ENCODE data around the gene ABCG1.

Gene ABCG1

GRCh38 chr21:42301371-42302075 lies 82.6 kb downstream of the ABCG1 start:
- Histone ChIP-seq H3K36me3 (ENCODE audit: insufficient read depth, low read length) (no peaks in the 10 kb centered on the region), H3K4me3 (ENCODE audit: low read length) (no peak overlapping the region), H3K9me3 (replicated peaks; ENCODE audit: low read length) (no peaks in the 10 kb centered on the region), H3K27me3 (ENCODE audit: control insufficient read depth, insufficient read depth, low read length) (peaks cover 21% of the 10 kb centered on the region), H3K4me2 (ENCODE audit: low read length) (no peak overlapping the region), H3K9ac (ENCODE audit: low read depth, low read length) (no peak overlapping the region), H3K4me1 (ENCODE audit: control insufficient read depth, insufficient read depth, low read length) (no peaks in the 10 kb centered on the region)

- H3K4me3 ChIP-seq (ENCODE audit: low read length): no peak overlapping the region
- H3K9me3 ChIP-seq (replicated peaks; ENCODE audit: low read length): no peaks in the 10 kb centered on the region
- no peak overlapping the region for H3K4me2 ChIP-seq (ENCODE audit: low read length)
- H3K9ac ChIP-seq (ENCODE audit: low read depth, low read length): no peak overlapping the region
- H3K27me3 ChIP-seq (ENCODE audit: control insufficient read depth, insufficient read depth, low read length): peaks cover 24% of the 10 kb centered on the region
- H3K36me3 ChIP-seq (ENCODE audit: insufficient read depth, low read length): no peaks in the 10 kb centered on the region
- no peaks in the 10 kb centered on the region for H3K4me1 ChIP-seq (ENCODE audit: control insufficient read depth, insufficient read depth, low read length)
Observed at GRCh38 chr21:42302076-42302650, 83.2 kb downstream of the ABCG1 start.

GRCh38 chr21:42302794-42303193 lies 83.9 kb downstream of the ABCG1 start:
- no peaks in the 10 kb centered on the region for H3K4me1 ChIP-seq (ENCODE audit: control insufficient read depth, insufficient read depth, low read length)
- H3K36me3 ChIP-seq (ENCODE audit: insufficient read depth, low read length): no peaks in the 10 kb centered on the region
- H3K4me2 ChIP-seq (ENCODE audit: low read length): no peak overlapping the region

GRCh38 chr21:42303443-42303842 lies 84.5 kb downstream of the ABCG1 start:
- H3K4me2 ChIP-seq (ENCODE audit: low read length): no peak overlapping the region
- H3K27me3 ChIP-seq (ENCODE audit: control insufficient read depth, insufficient read depth, low read length): peaks cover 21% of the 10 kb centered on the region
- no peak overlapping the region for H3K4me3 ChIP-seq (ENCODE audit: low read length)
- no peaks in the 10 kb centered on the region for H3K9me3 ChIP-seq (replicated peaks; ENCODE audit: low read length)
- H3K4me1 ChIP-seq (ENCODE audit: control insufficient read depth, insufficient read depth, low read length): no peaks in the 10 kb centered on the region
- no peaks in the 10 kb centered on the region for H3K36me3 ChIP-seq (ENCODE audit: insufficient read depth, low read length)
- no peak overlapping the region for H3K9ac ChIP-seq (ENCODE audit: low read depth, low read length)

More at GRCh38 chr21:42302794-42303193, 83.9 kb downstream of the ABCG1 start:
- H3K27me3 ChIP-seq (ENCODE audit: control insufficient read depth, insufficient read depth, low read length): peaks cover 24% of the 10 kb centered on the region
- no peak overlapping the region for H3K4me3 ChIP-seq (ENCODE audit: low read length)
- H3K9me3 ChIP-seq (replicated peaks; ENCODE audit: low read length): no peaks in the 10 kb centered on the region
- no peak overlapping the region for H3K9ac ChIP-seq (ENCODE audit: low read depth, low read length)

- Histone ChIP-seq H3K4me1 (ENCODE audit: control insufficient read depth, insufficient read depth, low read length) (no peaks in the 10 kb centered on the region), H3K4me2 (ENCODE audit: low read length) (no peak overlapping the region), H3K36me3 (ENCODE audit: insufficient read depth, low read length) (no peaks in the 10 kb centered on the region), H3K27me3 (ENCODE audit: control insufficient read depth, insufficient read depth, low read length) (peaks cover 25% of the 10 kb centered on the region), H3K9ac (ENCODE audit: low read depth, low read length) (no peak overlapping the region), H3K4me3 (ENCODE audit: low read length) (no peak overlapping the region), H3K9me3 (replicated peaks; ENCODE audit: low read length) (no peaks in the 10 kb centered on the region)
Observed at GRCh38 chr21:42304556-42305454, 85.9 kb downstream of the ABCG1 start.

GRCh38 chr21:42305707-42306147 lies 86.8 kb downstream of the ABCG1 start:
- no peak overlapping the region for H3K9ac ChIP-seq (ENCODE audit: low read depth, low read length)
- no peak overlapping the region for H3K4me2 ChIP-seq (ENCODE audit: low read length)
- H3K4me1 ChIP-seq (ENCODE audit: control insufficient read depth, insufficient read depth, low read length): no peaks in the 10 kb centered on the region
- H3K4me3 ChIP-seq (ENCODE audit: low read length): no peak overlapping the region
- H3K36me3 ChIP-seq (ENCODE audit: insufficient read depth, low read length): no peaks in the 10 kb centered on the region
- H3K9me3 ChIP-seq (replicated peaks; ENCODE audit: low read length): no peaks in the 10 kb centered on the region
- H3K27me3 ChIP-seq (ENCODE audit: control insufficient read depth, insufficient read depth, low read length): peaks cover 33% of the 10 kb centered on the region

DNA sequence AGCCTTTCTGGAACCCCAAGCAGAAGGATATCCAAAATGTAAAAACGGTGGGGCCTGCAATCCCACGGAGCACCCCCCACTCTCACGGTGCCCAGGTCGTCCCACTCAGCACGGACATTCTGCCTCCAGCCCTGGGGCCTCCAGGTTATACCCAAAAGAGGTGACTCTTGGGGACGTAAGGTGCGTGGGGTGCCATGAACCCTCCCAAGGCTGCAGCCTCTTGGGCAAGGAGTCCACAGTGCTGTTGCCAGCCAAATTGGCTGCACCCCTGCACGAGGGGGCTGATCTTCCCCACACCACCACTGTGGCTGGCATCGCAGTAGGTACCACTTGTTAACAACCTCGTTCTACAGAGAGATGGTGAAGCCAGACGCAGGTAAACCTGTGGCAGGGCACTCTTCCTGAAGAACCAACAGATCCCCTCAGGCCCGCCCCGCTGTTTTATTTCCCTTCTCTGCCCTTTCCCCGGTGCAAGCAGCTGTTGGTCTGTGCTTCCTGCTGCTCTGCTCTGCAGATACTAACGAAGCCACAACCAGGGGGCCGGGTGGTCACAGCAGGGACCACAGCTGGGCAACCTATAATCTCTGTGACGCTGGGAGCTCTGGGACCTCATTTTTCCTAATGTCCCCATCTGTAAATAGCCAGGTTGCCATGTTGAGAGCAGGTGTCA lies 87.6 kb downstream of the ABCG1 start:
- H3K9ac ChIP-seq (ENCODE audit: low read depth, low read length): no peak overlapping the region
- H3K4me1 ChIP-seq (ENCODE audit: control insufficient read depth, insufficient read depth, low read length): no peaks in the 10 kb centered on the region
- H3K27me3 ChIP-seq (ENCODE audit: control insufficient read depth, insufficient read depth, low read length): peaks cover 36% of the 10 kb centered on the region
- no peak overlapping the region for H3K4me3 ChIP-seq (ENCODE audit: low read length)
- no peaks in the 10 kb centered on the region for H3K36me3 ChIP-seq (ENCODE audit: insufficient read depth, low read length)
- no peaks in the 10 kb centered on the region for H3K9me3 ChIP-seq (replicated peaks; ENCODE audit: low read length)
- H3K4me2 ChIP-seq (ENCODE audit: low read length): no peak overlapping the region

- no peak overlapping the region for H3K4me2 ChIP-seq (ENCODE audit: low read length)
- no peaks in the 10 kb centered on the region for H3K36me3 ChIP-seq (ENCODE audit: insufficient read depth, low read length)
- H3K9me3 ChIP-seq (replicated peaks; ENCODE audit: low read length): no peaks in the 10 kb centered on the region
- no peaks in the 10 kb centered on the region for H3K4me1 ChIP-seq (ENCODE audit: control insufficient read depth, insufficient read depth, low read length)
- H3K27me3 ChIP-seq (ENCODE audit: control insufficient read depth, insufficient read depth, low read length): peaks cover 39% of the 10 kb centered on the region
- H3K9ac ChIP-seq (ENCODE audit: low read depth, low read length): no peak overlapping the region
- H3K4me3 ChIP-seq (ENCODE audit: low read length): no peak overlapping the region
Observed at GRCh38 chr21:42307106-42307505, 88.2 kb downstream of the ABCG1 start.

GRCh38 chr21:42308161-42308913 lies 89.4 kb downstream of the ABCG1 start:
- no peaks in the 10 kb centered on the region for H3K36me3 ChIP-seq (ENCODE audit: insufficient read depth, low read length)
- no peak overlapping the region for H3K4me3 ChIP-seq (ENCODE audit: low read length)
- H3K27me3 ChIP-seq (ENCODE audit: control insufficient read depth, insufficient read depth, low read length): peaks cover 38% of the 10 kb centered on the region
- no peak overlapping the region for H3K9ac ChIP-seq (ENCODE audit: low read depth, low read length)
- H3K9me3 ChIP-seq (replicated peaks; ENCODE audit: low read length): no peaks in the 10 kb centered on the region
- H3K4me2 ChIP-seq (ENCODE audit: low read length): no peak overlapping the region
- H3K4me1 ChIP-seq (ENCODE audit: control insufficient read depth, insufficient read depth, low read length): no peaks in the 10 kb centered on the region

DNA sequence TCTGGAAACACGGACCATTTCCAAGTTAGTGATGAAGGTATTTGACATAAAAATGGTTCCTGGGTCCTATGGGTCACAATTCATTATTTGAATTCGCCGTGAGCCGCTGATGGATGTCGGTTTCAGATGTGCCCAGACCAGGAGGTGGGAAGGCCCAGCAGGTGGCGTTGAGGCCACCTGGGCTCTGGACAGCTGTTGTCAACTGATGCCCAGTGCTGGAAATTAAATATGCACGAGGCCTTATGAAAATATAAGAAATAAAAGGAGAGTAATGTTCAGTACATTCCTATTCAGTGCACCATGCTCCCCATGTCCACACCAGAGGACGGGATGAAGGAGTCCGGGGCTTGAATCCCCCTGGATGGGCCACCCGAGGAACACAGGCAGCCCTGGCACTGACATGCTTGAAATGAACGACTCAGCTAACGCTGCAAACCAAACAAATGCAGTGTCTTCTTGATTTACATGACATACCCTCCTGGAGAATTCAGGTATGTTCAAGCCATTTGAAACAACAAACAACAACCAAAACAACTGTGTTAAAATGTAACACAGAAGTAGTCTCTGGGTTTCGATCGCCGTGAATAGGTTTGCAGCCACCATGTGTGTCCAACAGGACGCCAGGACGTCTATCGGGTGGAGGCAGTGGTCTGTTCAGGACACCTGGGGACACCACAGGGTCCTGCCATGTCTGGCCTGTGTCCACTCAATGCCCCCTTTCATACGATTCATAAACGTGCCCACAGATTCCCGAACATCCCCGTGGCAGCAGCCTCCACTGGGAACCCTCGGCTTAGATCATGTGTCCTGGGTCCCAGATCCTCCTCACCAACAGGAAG lies 90.2 kb downstream of the ABCG1 start:
- no peaks in the 10 kb centered on the region for H3K9me3 ChIP-seq (replicated peaks; ENCODE audit: low read length)
- no peak overlapping the region for H3K4me3 ChIP-seq (ENCODE audit: low read length)
- no peak overlapping the region for H3K9ac ChIP-seq (ENCODE audit: low read depth, low read length)
- H3K4me2 ChIP-seq (ENCODE audit: low read length): no peak overlapping the region
- H3K27me3 ChIP-seq (ENCODE audit: control insufficient read depth, insufficient read depth, low read length): peaks cover 43% of the 10 kb centered on the region
- H3K4me1 ChIP-seq (ENCODE audit: control insufficient read depth, insufficient read depth, low read length): no peaks in the 10 kb centered on the region
- H3K36me3 ChIP-seq (ENCODE audit: insufficient read depth, low read length): no peaks in the 10 kb centered on the region
